H1 (cell line): ENCODE results near the gene SMG7. TPM values are rescaled to one million over a fixed set of nuclear protein-coding genes. Genes with fewer than 3 reads are reported as not detected.

Experiments
- CHD7 ChIP-seq: fragments of 300-600 bp; sonication (generic); IDR thresholded peaks from 2 replicates; pipeline ENCODE4 v1.7.1; 2012; ENCODE audit warnings: low read length, moderate library complexity, mild to moderate bottlenecking, inconsistent platforms; ENCODE audit not compliant: insufficient replicate concordance
- EZH2 ChIP-seq: fragments of 200-600 bp; sonication (generic); IDR thresholded peaks from 2 replicates; pipeline ENCODE4 v1.7.1; 2012; ENCODE audit warnings: low read depth, mild to moderate bottlenecking, moderate library complexity, low read length, inconsistent platforms; ENCODE audit not compliant: severe bottlenecking
- JUN ChIP-seq: IDR thresholded peaks from 2 replicates; pipeline ENCODE4 v1.6.1; 2011; ENCODE audit warnings: low read depth, mild to moderate bottlenecking, improper control_type of control experiment, low read length
- KDM1A ChIP-seq: fragments of 200-600, 300-600 bp; sonication (generic); IDR thresholded peaks from 2 replicates; pipeline ENCODE4 v1.7.1; 2016; ENCODE audit warnings: mild to moderate bottlenecking, low read length, borderline replicate concordance
- KDM5A ChIP-seq: fragments of 200-600 bp; IDR thresholded peaks from 2 replicates; pipeline ENCODE4 v1.7.1; 2012; ENCODE audit warnings: mild to moderate bottlenecking, low read length, inconsistent platforms, mixed read lengths
- POLR2A ChIP-seq, 2 experiments: IDR thresholded peaks; 1 replicate in 1 of 2; 2 replicates in 1 of 2; pipeline ENCODE4 v1.6.1; 2011; ENCODE audit warnings: low read depth in 2 of 2, low read length in 2 of 2, mild to moderate bottlenecking in 2 of 2; ENCODE audit errors: control extremely low read depth in 1 of 2
- RNF2 ChIP-seq: fragments of 200-900, 300-1000 bp; sonication (generic); IDR thresholded peaks from 2 replicates; pipeline ENCODE4 v1.7.1; 2016; ENCODE audit warnings: borderline replicate concordance, low read depth, mild to moderate bottlenecking, antibody characterized with exemption, low read length; ENCODE audit not compliant: poor library complexity, severe bottlenecking; ENCODE audit errors: missing control alignments
- YY1 ChIP-seq: IDR thresholded peaks from 2 replicates; pipeline ENCODE4 v1.6.1; 2011; ENCODE audit warnings: low read depth, mild to moderate bottlenecking, low read length
- ZNF274 ChIP-seq: IDR thresholded peaks from 2 replicates; pipeline ENCODE4 v1.7.0; 2012; ENCODE audit warnings: low read length, borderline replicate concordance; ENCODE audit errors: extremely low read depth
- polyA plus RNA-seq, 7 experiments: library from polyadenylated mRNA; depleted of rRNA in 3 of 7; stranded (reverse) in 5 of 7; unstranded in 2 of 7; fragments of >200 nt in 5 of 7; fragments of 200-250 nt in 2 of 7; gene quantifications; 1 replicate in 5 of 7; 2 replicates in 1 of 7; 4 replicates in 1 of 7; pipeline versions ENCODE4 v1.2.1 to v1.2.3, GENCODE V29; 2011 to 2013; ENCODE audit warnings: missing spikeins in 2 of 7, mixed read lengths in 2 of 7
- total RNA-seq: library from RNA; stranded (reverse); fragmentation: NEBNext Ultra II Directional; extraction: Animal tissue kit (Norgen Biotek cat#: 25700); gene quantifications from 2 replicates; pipeline ENCODE4 v1.2.1, GENCODE V29; 2021

SMG7 gene
- total and polyA plus RNA-seq, 2 of the 8 experiments (the other 6 are each of a cell fraction or from before 2014, with no cell fraction given), result 39.3 to 65.6 TPM

- no peak for TF ChIP-seq CHD7
- peak; percentile 83; the same call in 1 of the 2 replicates for TF ChIP-seq YY1
- TF ChIP-seq RNF2, result no peak
- TF ChIP-seq POLR2A (IDR thresholded peaks at IDR 0.05; ENCODE audit: control extremely low read depth in 1 of 2, low read depth in 2 of 2, low read length in 2 of 2), result peak in 1 of 2 experiments; percentile 57; a peak in 1 of 3 replicates
- TF ChIP-seq KDM1A, result no peak
- peak; percentile 41; the same call in 1 of the 2 replicates for TF ChIP-seq KDM5A
- TF ChIP-seq JUN, result no peak
- no peak for TF ChIP-seq EZH2
- no peak for TF ChIP-seq ZNF274
These were observed at the start of gene SMG7 (continued) for GRCh38 chr1:183472488-183473216.
